Posterior cingulate gyrus (tissue), 11 donors: ENCODE data around the gene SLC28A3.

Experiments
- DNase-seq, 10 donors: peaks; one replicate each; pipeline versions ENCODE4 v3.0.0 to v3.0.0-alpha.2; 2020 to 2021; ENCODE audit warnings: mixed read lengths in 3 of 10
- intact Hi-C: fragments of 100-400 bp; cut with DNase I; formaldehyde crosslinking; loops from one replicate; pipeline ENCODE4 v1.15.1; 2023

Gene SLC28A3

GRCh38 chr9:84343111-84343521 lies 2.6 kb upstream of the SLC28A3 start:
- DNase-seq, result no peak
- intact Hi-C loops, result no loop called here

DNA sequence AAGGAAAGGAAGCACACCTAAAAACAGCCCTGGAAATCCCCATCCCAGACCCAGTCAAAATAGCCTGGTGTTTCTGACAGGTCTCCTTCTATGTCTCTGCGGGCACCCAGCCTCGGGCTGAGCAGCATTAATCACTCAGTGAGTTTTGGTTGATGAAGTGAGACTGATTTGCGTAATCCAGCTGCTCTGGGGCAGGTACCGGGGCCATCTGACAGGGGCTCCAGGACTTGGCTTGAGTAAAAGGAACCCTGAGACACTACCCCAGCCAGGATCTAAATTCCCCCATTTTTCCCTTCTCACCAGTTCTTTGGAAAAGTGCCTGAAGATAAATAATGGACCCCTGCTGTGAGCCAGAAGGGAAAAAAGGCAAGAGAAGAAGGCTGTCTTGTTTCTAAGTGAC lies 596 bp downstream of the SLC28A3 start:
- no peak for DNase-seq
- intact Hi-C loops, result no loop called here

DNA sequence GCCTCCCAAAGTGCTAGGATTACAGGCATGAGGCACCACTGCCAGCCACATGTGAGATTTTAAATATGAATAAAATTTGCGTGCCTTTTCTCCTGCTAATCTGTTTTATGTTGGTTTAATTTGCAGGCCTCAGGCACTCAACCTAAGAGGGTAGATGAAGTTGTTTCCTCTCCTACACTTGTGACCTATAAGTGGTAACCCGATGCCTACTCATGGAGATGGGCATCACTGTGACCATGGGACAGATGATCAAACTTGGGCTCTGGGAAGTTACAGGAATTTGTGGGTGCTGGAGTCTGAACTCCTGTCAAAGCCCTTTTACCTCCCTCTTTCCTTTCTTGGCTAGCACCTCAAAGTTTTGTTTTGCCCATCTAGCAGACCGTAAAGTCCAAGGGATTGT lies 1.1 kb downstream of the SLC28A3 start:
- no peak for DNase-seq
- intact Hi-C loops, result no loop called here

GRCh38 chr9:84338792-84339191 lies 1.8 kb downstream of the SLC28A3 start:
- no peak for DNase-seq
- intact Hi-C loops, result no loop called here

- no peak for DNase-seq
- intact Hi-C loops, result no loop called here
Observed at GRCh38 chr9:84337252-84337651, 3.3 kb downstream of the SLC28A3 start.

GRCh38 chr9:84331119-84331809 lies 9.3 kb downstream of the SLC28A3 start:
- DNase-seq, result no peak
- intact Hi-C loops, result no loop called here

DNA sequence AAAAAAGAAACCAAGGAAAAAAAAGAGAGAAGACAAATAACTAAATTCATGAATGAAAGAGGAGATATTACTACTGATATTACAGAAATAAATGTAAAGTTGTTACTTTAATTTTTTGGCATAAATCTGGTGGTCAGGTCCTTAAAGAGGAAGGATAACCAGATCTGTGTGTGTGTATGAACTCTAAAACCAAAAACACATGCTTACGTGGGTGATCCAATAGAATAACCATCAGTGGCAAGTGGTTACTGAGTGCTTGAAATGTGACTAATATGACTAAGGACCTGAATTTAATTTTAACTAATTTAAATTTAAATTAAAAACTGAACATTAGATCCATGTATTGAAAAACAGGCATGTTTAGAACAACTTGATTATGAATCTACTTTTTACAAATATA lies 10.3 kb downstream of the SLC28A3 start:
- no peak for DNase-seq
- intact Hi-C loops, result no loop called here

GRCh38 chr9:84327184-84327583 lies 13.4 kb downstream of the SLC28A3 start:
- intact Hi-C loops, result no loop called here
- DNase-seq, result no peak

DNA sequence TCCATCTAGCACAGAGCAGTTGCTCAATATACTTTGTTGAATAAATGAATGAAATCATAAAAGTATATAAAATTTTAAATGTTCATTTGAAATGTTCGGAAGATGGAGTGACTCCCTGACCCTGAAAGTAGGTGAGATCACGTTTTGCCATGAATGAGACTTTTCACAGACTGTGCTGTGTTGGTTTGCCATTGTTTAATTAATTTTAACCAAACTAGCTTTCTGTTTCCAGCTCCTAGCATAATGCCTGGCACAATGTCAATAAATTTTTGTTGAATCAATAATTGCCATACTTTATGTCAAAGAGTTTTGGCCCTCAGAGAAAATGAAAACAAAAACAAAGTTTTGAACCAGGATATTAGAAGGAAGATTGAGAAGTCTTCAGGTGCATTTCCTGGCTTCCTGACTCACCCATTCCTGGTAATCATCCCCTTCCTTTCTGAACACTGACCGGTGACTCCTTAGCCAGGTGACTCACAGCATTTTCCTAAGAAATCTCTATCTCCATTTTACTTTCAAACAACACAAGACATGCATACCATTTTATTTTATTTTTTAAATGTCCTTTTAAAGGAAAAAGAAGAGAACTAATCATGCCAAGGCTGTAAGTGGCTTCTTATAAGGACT lies 15.1 kb downstream of the SLC28A3 start:
- DNase-seq, result no peak
- intact Hi-C loops, result no loop called here

DNA sequence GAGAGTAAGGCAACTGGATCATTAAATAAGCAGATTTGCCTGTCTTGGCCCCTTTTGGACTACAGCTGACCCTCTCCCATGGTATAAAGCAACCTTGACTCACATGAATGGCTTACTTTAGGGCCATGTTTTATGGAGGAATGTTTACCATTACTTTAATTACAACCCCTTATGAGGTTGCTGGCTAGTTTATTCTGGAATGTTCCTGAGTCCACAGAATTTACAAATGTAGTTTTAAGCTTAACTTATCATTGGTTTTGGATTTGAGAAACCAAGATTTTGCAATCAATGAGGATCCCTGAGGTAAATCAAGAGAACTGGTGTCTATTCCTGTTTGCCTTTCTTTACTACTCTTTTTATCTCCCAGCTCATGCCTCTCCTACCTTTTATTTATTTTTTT lies 15.7 kb downstream of the SLC28A3 start:
- no peak for DNase-seq
- intact Hi-C loops, result no loop called here

GRCh38 chr9:84323858-84324257 lies 16.7 kb downstream of the SLC28A3 start:
- DNase-seq, result no peak

DNA sequence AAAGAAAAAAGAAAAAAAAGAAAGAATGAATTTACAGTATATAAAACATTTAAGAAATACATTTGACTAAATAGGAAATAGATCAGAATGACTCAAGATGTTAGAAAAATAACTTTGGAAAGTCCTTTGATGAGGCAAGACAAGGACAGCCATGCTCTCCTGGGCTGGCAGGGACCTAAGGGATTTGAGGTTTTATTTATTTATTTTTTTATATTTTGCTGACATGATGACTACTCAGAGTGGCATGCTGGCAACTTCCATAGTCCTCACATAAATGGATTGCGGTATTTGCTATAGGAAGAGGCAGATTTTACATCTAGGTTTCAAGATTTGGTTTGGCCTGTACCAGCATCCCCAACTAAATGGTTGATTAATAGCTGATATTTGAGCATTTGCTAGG lies 17.7 kb downstream of the SLC28A3 start:
- intact Hi-C loops, result no loop called here

More at GRCh38 chr9:84323858-84324257, 16.7 kb downstream of the SLC28A3 start:
- intact Hi-C loops, result no loop called here

GRCh38 chr9:84320231-84320630 lies 20.3 kb downstream of the SLC28A3 start:
- intact Hi-C loops, result no loop called here
- DNase-seq, result no peak

More for the DNA sequence above, 17.7 kb downstream of the SLC28A3 start:
- DNase-seq, result no peak

- intact Hi-C loops, result no loop called here
- no peak for DNase-seq
Observed at GRCh38 chr9:84319632-84320031, 20.9 kb downstream of the SLC28A3 start.

- intact Hi-C loops, result no loop called here
- DNase-seq, result no peak
Observed at GRCh38 chr9:84318981-84319380, 21.6 kb downstream of the SLC28A3 start.

DNA sequence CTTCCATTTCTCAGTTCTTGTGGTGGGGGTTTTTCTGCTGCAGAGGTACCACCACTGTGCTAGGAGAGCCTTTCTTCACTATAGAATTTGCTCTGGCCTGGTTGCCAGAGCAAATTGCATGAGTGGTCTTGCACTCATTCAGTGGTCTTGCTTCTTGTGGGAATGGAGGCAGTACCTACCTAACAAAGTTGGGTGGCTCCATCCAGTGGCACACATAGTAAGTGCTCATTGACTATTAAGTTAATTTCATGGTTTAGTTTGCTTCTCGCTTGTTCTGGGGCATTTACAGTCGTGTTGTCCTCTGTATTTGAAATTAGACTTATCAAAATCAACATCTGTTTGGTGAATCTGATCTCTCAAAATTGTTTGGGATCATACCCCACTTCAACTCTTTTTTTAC lies 23.0 kb downstream of the SLC28A3 start:
- intact Hi-C loops, result no loop called here
- DNase-seq, result no peak

DNA sequence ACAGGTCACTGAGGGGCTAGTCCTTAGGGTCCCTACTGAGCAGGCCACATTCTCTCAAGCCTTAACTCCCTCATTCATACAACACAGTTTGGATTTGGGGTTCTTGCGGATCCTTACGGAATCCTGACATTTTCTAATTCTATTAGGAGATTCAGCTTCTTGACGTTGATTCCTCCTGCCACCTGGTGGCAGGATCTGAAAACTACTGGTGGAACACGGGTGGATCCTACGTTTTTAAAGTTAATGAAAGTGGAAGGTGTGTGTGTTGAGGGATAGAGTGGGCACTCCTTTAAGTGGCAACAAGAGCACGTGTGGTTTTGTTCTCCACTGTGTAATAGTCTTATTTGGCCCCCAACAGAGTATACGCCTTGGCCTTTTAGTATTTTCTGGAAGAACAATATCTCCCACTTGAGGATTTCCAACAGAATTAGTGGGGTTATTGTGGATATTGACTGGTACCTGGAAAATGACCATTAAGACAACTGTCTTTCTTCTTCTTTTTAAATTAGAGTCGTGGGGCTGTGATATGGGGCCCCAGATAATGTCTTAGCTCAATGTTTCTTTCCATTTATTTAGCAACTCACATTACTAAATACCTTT lies 25.2 kb downstream of the SLC28A3 start:
- intact Hi-C loops, result loop anchor here (2.0 kb wide), 1 partner anchor 379 kb away; no protein-coding TSS in a partner anchor
- peak in 6 of 10 donors; percentile 37 to 88 (median 55) for DNase-seq

DNA sequence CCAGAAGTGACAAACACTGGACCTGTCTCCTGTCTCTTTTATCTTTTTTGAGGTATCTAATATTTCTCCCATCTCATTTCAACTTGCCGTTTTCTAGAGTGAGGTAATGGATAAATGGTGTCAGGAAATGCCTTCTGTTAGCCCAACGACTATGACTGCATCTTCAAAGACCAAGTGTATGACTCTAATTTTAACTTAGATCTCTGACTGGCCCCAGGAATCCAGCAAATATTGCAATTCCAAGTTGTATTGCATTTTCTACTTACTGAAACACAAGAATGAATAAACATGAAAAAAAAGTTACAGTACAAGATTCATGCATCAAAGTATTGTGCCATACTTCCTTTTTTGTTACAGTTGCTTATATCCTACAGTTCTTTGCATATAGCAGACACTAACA lies 26.3 kb downstream of the SLC28A3 start:
- no peak for DNase-seq
- intact Hi-C loops, result loop anchor here (2.0 kb wide), 1 partner anchor 378 kb away; no protein-coding TSS in a partner anchor

DNA sequence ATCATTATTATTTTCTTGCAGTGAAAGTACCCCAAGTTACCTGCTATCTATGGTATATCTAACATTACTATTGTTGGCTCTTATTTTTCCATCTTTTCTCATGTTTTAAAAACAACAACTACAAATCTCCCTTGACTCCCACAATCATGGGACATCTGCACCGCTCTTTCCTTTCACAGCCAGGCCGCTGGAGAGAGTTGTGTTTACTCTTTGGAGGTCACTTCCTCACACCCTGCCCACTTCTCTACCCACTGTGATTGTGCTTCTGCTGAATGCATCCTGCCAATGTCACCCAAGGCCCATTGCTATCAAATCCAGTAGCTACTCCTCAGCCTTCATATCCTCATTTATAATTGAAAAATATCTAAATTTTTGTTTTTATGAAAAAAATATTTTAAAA lies 29.7 kb downstream of the SLC28A3 start:
- intact Hi-C loops, result no loop called here

DNA sequence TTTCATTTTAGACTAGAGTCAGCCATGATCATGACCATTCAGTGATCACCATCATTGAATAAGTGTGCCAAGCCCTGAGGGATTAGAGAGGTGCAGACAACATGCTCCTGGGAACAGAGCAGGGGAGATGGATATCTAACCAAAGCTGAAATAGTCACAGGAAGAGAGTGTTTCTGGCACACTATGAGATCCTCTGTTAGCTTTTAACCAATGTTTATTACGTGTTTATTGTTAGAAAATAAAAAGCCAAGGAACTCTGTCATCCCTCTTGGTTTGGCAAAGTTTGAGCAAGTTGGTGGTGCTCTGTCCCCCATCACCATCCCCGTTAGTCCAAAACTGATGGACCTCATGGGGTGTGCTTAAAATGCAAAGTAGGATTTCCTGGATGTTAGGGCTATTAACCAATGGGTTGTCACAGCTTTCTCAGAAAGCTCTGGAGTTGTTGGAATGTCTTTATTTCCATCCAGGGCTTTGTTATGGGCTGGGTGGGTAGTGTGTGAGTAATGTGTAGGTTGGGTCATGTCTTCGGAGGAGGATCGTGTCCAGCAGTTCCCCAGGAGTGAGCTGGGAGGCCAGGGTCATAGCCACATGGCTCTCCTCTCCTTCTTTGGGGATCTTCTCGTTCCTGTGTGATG lies 34.9 kb downstream of the SLC28A3 start:
- intact Hi-C loops, result no loop called here
- no peak for DNase-seq

More for the DNA sequence above, 29.7 kb downstream of the SLC28A3 start:
- no peak for DNase-seq

DNA sequence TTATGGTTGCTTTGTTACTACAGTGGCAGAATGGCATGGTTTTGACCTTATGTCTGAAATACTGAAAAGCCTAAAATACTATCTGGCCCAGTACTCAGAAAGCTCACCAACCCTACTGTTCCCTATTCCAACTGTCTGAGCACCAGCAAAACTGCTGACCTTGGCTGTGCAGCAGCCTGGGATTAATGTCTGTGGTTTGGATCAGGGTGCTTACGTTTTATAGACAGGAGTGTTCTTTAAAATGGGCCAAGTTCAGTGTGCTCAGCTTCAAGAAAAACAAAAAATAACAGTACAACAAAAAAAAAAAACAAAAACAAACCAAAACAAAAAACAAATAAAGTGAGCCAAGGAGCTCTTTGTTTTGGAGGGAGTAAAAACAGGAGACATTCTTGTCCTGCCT lies 36.4 kb downstream of the SLC28A3 start:
- intact Hi-C loops, result no loop called here
- no peak for DNase-seq
